ENCODE measurements around the gene TULP4.

- no peak for TF ChIP-seq RAD21 (IDR thresholded peaks at IDR 0.05 in 1 of 2, conservative IDR thresholded peaks at IDR 0.05 in 1 of 2; ENCODE audit: low read depth in 2 of 2, low read length in 2 of 2)
- no peak for TF ChIP-seq SP4 (IDR thresholded peaks at IDR 0.05; ENCODE audit: low read length)
- no peak for TF ChIP-seq POLR2AphosphoS5 (IDR thresholded peaks at IDR 0.05; ENCODE audit: low read depth, low read length)
- no peak for TF ChIP-seq SUZ12 (IDR thresholded peaks at IDR 0.05; ENCODE audit: low read length)
- no peak for TF ChIP-seq YY1 (IDR thresholded peaks at IDR 0.05; ENCODE audit: low read depth, low read length)
- TF ChIP-seq POLR2A (IDR thresholded peaks at IDR 0.05; ENCODE audit: control extremely low read depth in 1 of 2, low read depth in 2 of 2, low read length in 2 of 2), result no peak
- TF ChIP-seq CTCF (IDR thresholded peaks at IDR 0.05; ENCODE audit: control extremely low read depth in 1 of 3, insufficient read depth in 1 of 3, low read depth in 1 of 3, low read length in 3 of 3), result no peak
- TF ChIP-seq, protein P1, sequence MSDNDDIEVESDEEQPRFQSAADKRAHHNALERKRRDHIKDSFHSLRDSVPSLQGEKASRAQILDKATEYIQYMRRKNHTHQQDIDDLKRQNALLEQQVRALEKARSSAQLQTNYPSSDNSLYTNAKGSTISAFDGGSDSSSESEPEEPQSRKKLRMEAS (IDR thresholded peaks at IDR 0.05), result no peak
- TF ChIP-seq, protein P2, sequence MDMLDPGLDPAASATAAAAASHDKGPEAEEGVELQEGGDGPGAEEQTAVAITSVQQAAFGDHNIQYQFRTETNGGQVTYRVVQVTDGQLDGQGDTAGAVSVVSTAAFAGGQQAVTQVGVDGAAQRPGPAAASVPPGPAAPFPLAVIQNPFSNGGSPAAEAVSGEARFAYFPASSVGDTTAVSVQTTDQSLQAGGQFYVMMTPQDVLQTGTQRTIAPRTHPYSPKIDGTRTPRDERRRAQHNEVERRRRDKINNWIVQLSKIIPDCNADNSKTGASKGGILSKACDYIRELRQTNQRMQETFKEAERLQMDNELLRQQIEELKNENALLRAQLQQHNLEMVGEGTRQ (IDR thresholded peaks at IDR 0.05; ENCODE audit: low read length), result no peak
These were observed 26.6 kb upstream of the TULP4 start for GRCh38 chr6:158285656-158286021.
